Panc1 (cell line): ENCODE data around the gene VAMP2. TPM values are rescaled to one million over a fixed set of nuclear protein-coding genes. Genes with fewer than 3 reads are reported as not detected.
A peak's percentile ranks its signal among the peaks of the same experiment; 100 is the strongest.

Experiments
- ATAC-seq: fragments of 200-7000 bp; cut with Tn5 transposase; 2 replicates; pipeline ENCODE4 v1.9.1; 2020; ENCODE audit warnings: mild to moderate bottlenecking, moderate library complexity
- Bru-seq: library from RNA; stranded (reverse); fragments of 400-500 nt; gene quantifications from one replicate; lab custom pipeline; 2021; lab: Mats Ljungman, UMichigan
- BruChase-seq, 2 experiments: library from RNA; stranded (reverse); fragments of 400-500 nt; gene quantifications; one replicate each; lab custom pipeline; 2021; lab: Mats Ljungman, UMichigan
- BruUV-seq: library from RNA; stranded (reverse); fragments of 400-500 nt; replicated peaks from 2 replicates; lab custom pipeline; 2021; lab: Mats Ljungman, UMichigan
- CTCF ChIA-PET: fragments of 300-600 bp; sonication (Branson Sonifier 250); formaldehyde crosslinking; loops from one replicate; lab custom pipeline; 2022; ENCODE audit warnings: antibody characterized with exemption; lab: Charles Lee
- POLR2A ChIA-PET: fragments of 300-600 bp; sonication (Branson Sonifier 250); formaldehyde crosslinking; loops from one replicate; lab custom pipeline; 2022; ENCODE audit warnings: antibody characterized with exemption; lab: Charles Lee
- DNase-seq: peaks from one replicate; pipeline ENCODE4 v3.0.0-alpha.2; 2010; ENCODE audit warnings: low read depth, low spot score
- H3K27ac ChIP-seq: 2 replicates; pipeline ENCODE4 v1.5.1; 2011; ENCODE audit warnings: mild to moderate bottlenecking, low read length, inconsistent platforms
- H3K27me3 ChIP-seq: fragments of 200-500 bp; sonication (Bioruptor generic); 2 replicates; pipeline ENCODE4 v1.6.0; 2014; ENCODE audit warnings: low read length, inconsistent platforms; ENCODE audit not compliant: control insufficient read depth, insufficient read depth
- H3K36me3 ChIP-seq: fragments of 200-500 bp; sonication (Bioruptor generic); 2 replicates; pipeline ENCODE4 v1.5.1; 2014; ENCODE audit warnings: inconsistent platforms, mild to moderate bottlenecking, low read length, moderate library complexity; ENCODE audit not compliant: control insufficient read depth, insufficient read depth
- H3K4me1 ChIP-seq: 2 replicates; pipeline ENCODE4 v1.5.1; 2011; ENCODE audit warnings: inconsistent platforms, mild to moderate bottlenecking, low read length, moderate library complexity; ENCODE audit not compliant: control insufficient read depth, insufficient read depth
- H3K4me3 ChIP-seq, 2 experiments: 2 replicates each; pipeline ENCODE4 v1.5.1; 2011 to 2012; ENCODE audit warnings: low read depth in 2 of 2, low read length in 2 of 2, mild to moderate bottlenecking in 2 of 2, inconsistent platforms in 1 of 2, moderate library complexity in 1 of 2
- H3K9me3 ChIP-seq: fragments of 200-500 bp; sonication (Bioruptor generic); 2 replicates; pipeline ENCODE4 v1.5.1; 2014; ENCODE audit warnings: low read depth, mild to moderate bottlenecking, inconsistent platforms, low read length, moderate library complexity; ENCODE audit not compliant: control insufficient read depth, insufficient read depth
- POLR2AphosphoS5 ChIP-seq: IDR thresholded peaks from 2 replicates; pipeline ENCODE4 v1.6.1; 2012; ENCODE audit warnings: mild to moderate bottlenecking, low read depth, low read length, moderate library complexity
- SIN3A ChIP-seq: IDR thresholded peaks from 2 replicates; pipeline ENCODE4 v1.6.1; 2012; ENCODE audit warnings: low read depth, mild to moderate bottlenecking, low read length, moderate library complexity, borderline replicate concordance; ENCODE audit not compliant: insufficient read depth
- TCF7L2 ChIP-seq: IDR thresholded peaks from 2 replicates; pipeline ENCODE4 v1.6.1; 2011; ENCODE audit warnings: mild to moderate bottlenecking, low read depth, low read length, inconsistent platforms
- in situ Hi-C: cut with HindIII; loops from 2 replicates; pipeline ENCODE4 v1.10.0; 2016; ENCODE audit warnings: low sequenced_read_pairs, low pct_unique_long_range_greater_than_20kb
- intact Hi-C: fragments of 100-400 bp; cut with micrococcal nuclease; formaldehyde crosslinking; loops from one replicate; pipeline ENCODE4 v1.10.0; 2022; ENCODE audit not compliant: unreplicated experiment
- long read RNA-seq: library from polyadenylated mRNA; unstranded; transcript quantifications from one replicate; pipeline ENCODE4 v2.0.0, GENCODE V29; 2021; ENCODE audit not compliant: unreplicated experiment
- polyA plus RNA-seq: library from polyadenylated mRNA; unstranded; fragments of >200 nt; gene quantifications from one replicate; pipeline ENCODE4 v1.2.1, GENCODE V29; 2012; ENCODE audit warnings: missing spikeins; ENCODE audit not compliant: insufficient read length
- total RNA-seq: library from RNA; stranded (reverse); gene quantifications from one replicate; pipeline ENCODE4 v1.2.1, GENCODE V29; 2021; ENCODE audit not compliant: unreplicated experiment
- TF ChIP-seq, protein P1 (sequence below): fragments of 450-650 bp; IDR thresholded peaks from 2 replicates; pipeline ENCODE4 v1.5.1; 2017; ENCODE audit warnings: mild to moderate bottlenecking
- TF ChIP-seq, protein P2 (sequence below), 2 experiments: IDR thresholded peaks; 2 replicates each; pipeline ENCODE4 v1.6.1; 2011 to 2012; ENCODE audit warnings: low read depth in 2 of 2, control low read depth in 1 of 2, low read length in 1 of 2, mild to moderate bottlenecking in 1 of 2, moderate library complexity in 1 of 2; ENCODE audit not compliant: insufficient read depth in 1 of 2

VAMP2 gene, protein sequence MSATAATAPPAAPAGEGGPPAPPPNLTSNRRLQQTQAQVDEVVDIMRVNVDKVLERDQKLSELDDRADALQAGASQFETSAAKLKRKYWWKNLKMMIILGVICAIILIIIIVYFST
- 28.6 TPM for total RNA-seq
- polyA plus RNA-seq = 30.2 TPM
- Bru-seq, nascent RNA = percentile 81 among the genes with signal in this experiment
- percentile 91 among the genes with signal in this experiment for BruChase-seq, experiment 1, labeled RNA remaining after a 2-hour chase
- BruChase-seq, experiment 2, labeled RNA remaining after a 6-hour chase = percentile 93 among the genes with signal in this experiment
- long read RNA-seq, transcript VAMP2-201 (5 exons, 2,153 nt) = major isoform, 8 of 19 reads
- long read RNA-seq, partial matches to known transcripts = 3 of 19 reads
- long read RNA-seq, other reads (novel, unspliced or antisense) = 5 of 19 reads

DNA sequence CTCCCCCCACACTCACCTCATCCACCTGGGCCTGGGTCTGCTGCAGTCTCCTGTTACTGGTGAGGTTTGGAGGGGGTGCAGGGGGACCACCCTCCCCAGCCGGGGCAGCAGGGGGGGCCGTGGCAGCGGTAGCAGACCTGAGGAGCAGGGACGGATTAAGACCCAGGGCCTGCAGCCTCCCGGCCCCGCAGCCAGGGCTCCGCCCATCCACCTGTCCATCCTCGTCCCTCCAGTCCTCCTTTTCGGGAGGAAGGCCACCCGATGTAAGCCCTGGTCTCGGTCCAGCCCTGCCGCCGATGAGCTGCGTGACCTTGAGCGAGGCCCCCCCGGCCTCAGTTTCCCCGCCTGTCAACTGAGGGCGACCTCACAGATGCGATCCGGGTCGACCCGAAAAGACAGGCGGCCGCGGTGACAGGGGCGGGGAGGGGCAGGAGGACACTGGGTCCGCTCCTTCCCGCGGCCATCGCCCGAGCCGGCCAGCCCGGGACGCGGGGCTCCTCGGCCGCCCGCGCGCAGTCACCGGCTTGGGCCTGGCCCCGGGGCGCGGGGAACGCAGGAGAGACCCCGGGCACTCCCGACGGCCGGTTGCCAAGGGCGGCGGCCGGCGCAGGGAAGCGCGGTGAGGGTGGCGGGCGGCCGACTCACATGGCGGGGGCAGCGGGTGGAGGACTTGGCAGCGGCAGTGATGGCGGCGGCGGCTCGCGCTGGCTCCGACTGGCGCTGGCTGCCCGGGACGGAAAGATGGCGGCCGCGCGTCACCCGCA, at the start of gene VAMP2:
Gene VAMP2, minus strand, starts transcription at position 716 of the 764 bp plus-strand sequence. Its CDS starts 69 bp downstream, at position 647.
- DNase-seq (no peak), ATAC-seq (peak; percentile 74)
- in situ Hi-C loops (no loop called here), intact Hi-C loops (no loop called here)
- peaks cover 29% of the 10 kb centered on the region for H3K4me1 ChIP-seq
- BruUV-seq = no TSS peak
- H3K27me3 ChIP-seq = no peaks in the 10 kb centered on the region
- H3K4me3 ChIP-seq = peak within 1 kb of the TSS; percentile 79 to 84
- ChIA-PET CTCF (no interaction called here), POLR2A (no interaction called here)
- TF ChIP-seq, protein P1, sequence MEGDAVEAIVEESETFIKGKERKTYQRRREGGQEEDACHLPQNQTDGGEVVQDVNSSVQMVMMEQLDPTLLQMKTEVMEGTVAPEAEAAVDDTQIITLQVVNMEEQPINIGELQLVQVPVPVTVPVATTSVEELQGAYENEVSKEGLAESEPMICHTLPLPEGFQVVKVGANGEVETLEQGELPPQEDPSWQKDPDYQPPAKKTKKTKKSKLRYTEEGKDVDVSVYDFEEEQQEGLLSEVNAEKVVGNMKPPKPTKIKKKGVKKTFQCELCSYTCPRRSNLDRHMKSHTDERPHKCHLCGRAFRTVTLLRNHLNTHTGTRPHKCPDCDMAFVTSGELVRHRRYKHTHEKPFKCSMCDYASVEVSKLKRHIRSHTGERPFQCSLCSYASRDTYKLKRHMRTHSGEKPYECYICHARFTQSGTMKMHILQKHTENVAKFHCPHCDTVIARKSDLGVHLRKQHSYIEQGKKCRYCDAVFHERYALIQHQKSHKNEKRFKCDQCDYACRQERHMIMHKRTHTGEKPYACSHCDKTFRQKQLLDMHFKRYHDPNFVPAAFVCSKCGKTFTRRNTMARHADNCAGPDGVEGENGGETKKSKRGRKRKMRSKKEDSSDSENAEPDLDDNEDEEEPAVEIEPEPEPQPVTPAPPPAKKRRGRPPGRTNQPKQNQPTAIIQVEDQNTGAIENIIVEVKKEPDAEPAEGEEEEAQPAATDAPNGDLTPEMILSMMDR = no peak
- TF ChIP-seq POLR2AphosphoS5 = 0 out of 2 replicates have a peak, but pooled peaks have one; percentile 29
- no peaks in the 10 kb centered on the region; the same call in none of the 2 replicates for H3K36me3 ChIP-seq
- no peaks in the 10 kb centered on the region for H3K9me3 ChIP-seq
- peak within 1 kb of the TSS; percentile 79 for H3K27ac ChIP-seq

DNA sequence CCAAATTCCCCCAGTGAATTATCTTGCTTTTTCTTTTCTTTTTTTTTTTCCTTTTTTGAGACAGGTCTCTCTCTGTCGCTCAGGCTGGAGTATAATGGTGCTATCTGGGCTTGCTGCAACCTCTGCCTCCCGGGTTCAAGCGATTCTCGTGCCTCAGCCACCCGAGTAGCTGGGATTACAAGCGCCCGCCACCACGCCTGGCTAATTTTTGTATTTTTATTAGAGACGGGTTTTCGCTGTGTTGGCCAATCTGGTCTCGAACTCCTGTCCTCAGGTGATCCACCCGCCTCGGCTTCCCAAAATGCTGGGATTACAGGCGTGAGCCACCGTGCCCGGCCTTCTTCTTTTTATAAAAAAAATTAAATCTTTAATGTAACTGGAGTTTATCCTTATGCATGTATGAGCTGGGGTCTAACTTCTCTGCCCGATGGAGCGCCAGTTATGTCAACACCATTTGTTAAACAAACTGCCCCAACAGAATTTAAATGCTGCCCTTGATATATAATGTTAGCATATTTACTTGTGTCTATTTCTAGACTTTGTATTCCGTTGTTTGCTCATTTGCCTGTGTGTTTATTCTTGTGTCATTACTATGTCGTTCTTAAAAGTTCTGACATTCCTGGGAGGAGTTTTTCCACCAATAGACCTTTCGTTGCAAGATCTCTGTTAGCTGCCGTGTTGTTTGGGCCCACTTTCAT, 48.2 kb upstream of the VAMP2 start:
- TSS peak; percentile 86 for BruUV-seq
- in situ Hi-C loops = no loop called here
- POLR2A ChIA-PET = interaction anchor here (0.7 to 1.2 kb wide), 4 partner anchors 10 to 38 kb away, joined by 3 to 6 read pairs (median 4); partner anchors contain the start of genes CTC1 and PFAS

More for the DNA sequence above, 48.2 kb upstream of the VAMP2 start:
- ATAC-seq (peak; percentile 6; the same call in 1 of the 2 replicates), DNase-seq (no peak)
- TF ChIP-seq TCF7L2 (no peak), SIN3A (no peak), POLR2AphosphoS5 (no peak)
- TF ChIP-seq, protein P2, sequence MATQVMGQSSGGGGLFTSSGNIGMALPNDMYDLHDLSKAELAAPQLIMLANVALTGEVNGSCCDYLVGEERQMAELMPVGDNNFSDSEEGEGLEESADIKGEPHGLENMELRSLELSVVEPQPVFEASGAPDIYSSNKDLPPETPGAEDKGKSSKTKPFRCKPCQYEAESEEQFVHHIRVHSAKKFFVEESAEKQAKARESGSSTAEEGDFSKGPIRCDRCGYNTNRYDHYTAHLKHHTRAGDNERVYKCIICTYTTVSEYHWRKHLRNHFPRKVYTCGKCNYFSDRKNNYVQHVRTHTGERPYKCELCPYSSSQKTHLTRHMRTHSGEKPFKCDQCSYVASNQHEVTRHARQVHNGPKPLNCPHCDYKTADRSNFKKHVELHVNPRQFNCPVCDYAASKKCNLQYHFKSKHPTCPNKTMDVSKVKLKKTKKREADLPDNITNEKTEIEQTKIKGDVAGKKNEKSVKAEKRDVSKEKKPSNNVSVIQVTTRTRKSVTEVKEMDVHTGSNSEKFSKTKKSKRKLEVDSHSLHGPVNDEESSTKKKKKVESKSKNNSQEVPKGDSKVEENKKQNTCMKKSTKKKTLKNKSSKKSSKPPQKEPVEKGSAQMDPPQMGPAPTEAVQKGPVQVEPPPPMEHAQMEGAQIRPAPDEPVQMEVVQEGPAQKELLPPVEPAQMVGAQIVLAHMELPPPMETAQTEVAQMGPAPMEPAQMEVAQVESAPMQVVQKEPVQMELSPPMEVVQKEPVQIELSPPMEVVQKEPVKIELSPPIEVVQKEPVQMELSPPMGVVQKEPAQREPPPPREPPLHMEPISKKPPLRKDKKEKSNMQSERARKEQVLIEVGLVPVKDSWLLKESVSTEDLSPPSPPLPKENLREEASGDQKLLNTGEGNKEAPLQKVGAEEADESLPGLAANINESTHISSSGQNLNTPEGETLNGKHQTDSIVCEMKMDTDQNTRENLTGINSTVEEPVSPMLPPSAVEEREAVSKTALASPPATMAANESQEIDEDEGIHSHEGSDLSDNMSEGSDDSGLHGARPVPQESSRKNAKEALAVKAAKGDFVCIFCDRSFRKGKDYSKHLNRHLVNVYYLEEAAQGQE (IDR thresholded peaks at IDR 0.05; ENCODE audit: insufficient read depth in 1 of 2, low read depth in 2 of 2, low read length in 1 of 2) = no peak
- TF ChIP-seq, protein P1 = no peak
- Histone ChIP-seq H3K36me3 (peaks cover 4% of the 10 kb centered on the region), H3K4me1 (peaks cover 18% of the 10 kb centered on the region), H3K4me3 (peak overlapping the region; percentile 75 to 84), H3K9me3 (no peaks in the 10 kb centered on the region), H3K27ac (peak overlapping the region; percentile 93), H3K27me3 (no peaks in the 10 kb centered on the region)
- intact Hi-C loops = no loop called here
- CTCF ChIA-PET = interaction anchor here (1.2 kb wide), 1 partner anchor 155 kb away, joined by 5 read pairs; no protein-coding TSS in a partner anchor
